Endothelial cell of umbilical vein (primary cell): ENCODE results near the gene RAB24. TPM values are rescaled to one million over a fixed set of nuclear protein-coding genes. Genes with fewer than 3 reads are reported as not detected.

ENCODE experiments used
- BruUV-seq: library from RNA; stranded (reverse); fragments of 400-500 nt; replicated peaks from 2 replicates; lab custom pipeline; 2021; lab: Mats Ljungman, UMichigan
- CTCF ChIA-PET: fragments of 300-600, 350-600 bp; sonication (Branson Sonifier 250); formaldehyde crosslinking; loops from one replicate; lab custom pipeline; 2021; ENCODE audit warnings: antibody characterized with exemption, inconsistent platforms; lab: Charles Lee
- POLR2A ChIA-PET: fragments of 300-600, 350-600 bp; sonication (Branson Sonifier 250); formaldehyde crosslinking; loops from one replicate; lab custom pipeline; 2021; ENCODE audit warnings: antibody characterized with exemption, inconsistent platforms; lab: Charles Lee
- DNase-seq: peaks from one replicate; pipeline ENCODE4 v3.0.0-alpha.2; 2011; ENCODE audit warnings: low read depth, low spot score
- FAIRE-seq: peaks from 2 replicates; lab custom pipeline; 2011; peaks lifted over from hg19 to GRCh38; lab: Jason Lieb, UNC
- H2AFZ ChIP-seq: 2 replicates; pipeline ENCODE4 v1.6.0; 2012; ENCODE audit warnings: low read depth, low read length, control low read depth, inconsistent platforms
- H3K27ac ChIP-seq: 2 replicates; pipeline ENCODE4 v1.5.1; 2011; ENCODE audit warnings: low read depth, mild to moderate bottlenecking, control low read depth, low read length, moderate library complexity; ENCODE audit not compliant: insufficient read depth
- H3K27me3 ChIP-seq, 2 experiments: 2 replicates each; pipeline versions ENCODE4 v1.6.0 to v1.6.1; 2011; ENCODE audit warnings: low read length in 2 of 2, mixed read lengths in 1 of 2; ENCODE audit not compliant: control insufficient read depth in 2 of 2, insufficient read depth in 2 of 2
- H3K36me3 ChIP-seq, 2 experiments: 2 replicates in 1 of 2; 3 replicates in 1 of 2; pipeline ENCODE4 v1.5.1; 2011; ENCODE audit warnings: low read length in 2 of 2, mild to moderate bottlenecking in 1 of 2, moderate library complexity in 1 of 2; ENCODE audit not compliant: control insufficient read depth in 2 of 2, insufficient read depth in 2 of 2; ENCODE audit errors: extremely low read depth in 1 of 2
- H3K4me1 ChIP-seq: 3 replicates; pipeline ENCODE4 v1.5.1; 2011; ENCODE audit warnings: mild to moderate bottlenecking, low read length; ENCODE audit not compliant: control insufficient read depth, insufficient read depth; ENCODE audit errors: extremely low read depth
- H3K4me2 ChIP-seq: 2 replicates; pipeline ENCODE4 v1.6.1; 2011; ENCODE audit warnings: low read length, control low read depth, mixed read lengths; ENCODE audit not compliant: insufficient read depth
- H3K4me3 ChIP-seq, 3 experiments: fragments of 200-600 bp in 1 of 3; sonication (generic), shearing (Covaris generic) in 1 of 3; replicated peaks in 1 of 3; 2 replicates each; pipeline ENCODE4 v1.5.1; 2011 to 2016; ENCODE audit warnings: control low read depth in 3 of 3, low read length in 3 of 3, mild to moderate bottlenecking in 2 of 3, inconsistent platforms in 1 of 3, low read depth in 1 of 3, moderate library complexity in 1 of 3; ENCODE audit not compliant: insufficient read depth in 1 of 3
- H3K79me2 ChIP-seq: 2 replicates; pipeline ENCODE4 v1.6.0; 2012; ENCODE audit warnings: low read length, inconsistent platforms; ENCODE audit not compliant: control insufficient read depth, insufficient read depth
- H3K9ac ChIP-seq: replicated peaks from 2 replicates; pipeline ENCODE3; 2011; ENCODE audit warnings: low read length, control low read depth; ENCODE audit not compliant: insufficient read depth; ENCODE audit errors: extremely low read depth
- H3K9me1 ChIP-seq: replicated peaks from 3 replicates; pipeline ENCODE4 v1.6.0; 2011; ENCODE audit warnings: mild to moderate bottlenecking, low read length; ENCODE audit not compliant: control insufficient read depth, insufficient read depth; ENCODE audit errors: extremely low read depth
- H3K9me3 ChIP-seq: replicated peaks from 2 replicates; pipeline ENCODE4 v1.5.1; 2012; ENCODE audit warnings: low read length, inconsistent platforms; ENCODE audit not compliant: control insufficient read depth, insufficient read depth
- H4K20me1 ChIP-seq: replicated peaks from 2 replicates; pipeline ENCODE3; 2011; ENCODE audit warnings: mild to moderate bottlenecking, low read length; ENCODE audit not compliant: control insufficient read depth, insufficient read depth; ENCODE audit errors: extremely low read depth
- EZH2 ChIP-seq: IDR thresholded peaks from 2 replicates; pipeline ENCODE4 v1.6.1; 2012; ENCODE audit warnings: borderline replicate concordance, low read depth, mild to moderate bottlenecking, moderate library complexity, low read length, inconsistent platforms; ENCODE audit not compliant: severe bottlenecking
- FOS ChIP-seq: IDR thresholded peaks from 2 replicates; pipeline ENCODE4 v1.6.1; 2011; ENCODE audit warnings: mild to moderate bottlenecking, low read length, moderate library complexity, borderline replicate concordance; ENCODE audit not compliant: insufficient read depth
- GATA2 ChIP-seq: IDR thresholded peaks from 2 replicates; pipeline ENCODE4 v1.7.0; 2011; ENCODE audit warnings: low read depth, mild to moderate bottlenecking, moderate library complexity, mixed read lengths, low read length; ENCODE audit not compliant: insufficient read length, insufficient read depth
- JUN ChIP-seq: IDR thresholded peaks from 2 replicates; pipeline ENCODE4 v1.6.1; 2011; ENCODE audit warnings: borderline replicate concordance, low read depth; ENCODE audit not compliant: insufficient read length, insufficient read depth
- MYC ChIP-seq: IDR thresholded peaks from one replicate; pipeline ENCODE4 v1.6.1; 2011; ENCODE audit warnings: mild to moderate bottlenecking, low read depth, low read length
- POLR2A ChIP-seq: IDR thresholded peaks from 2 replicates; pipeline ENCODE4 v1.6.1; 2012; ENCODE audit warnings: low read depth, mild to moderate bottlenecking, control low read depth, low read length
- POLR2AphosphoS5 ChIP-seq: IDR thresholded peaks from 2 replicates; pipeline ENCODE4 v1.6.1; 2012; ENCODE audit warnings: low read depth, mild to moderate bottlenecking, control low read depth, low read length, moderate library complexity; ENCODE audit not compliant: insufficient read depth
- dilution Hi-C: fragments of 300-500 bp; cut with MboI; formaldehyde crosslinking; loops from one replicate; pipeline ENCODE4 v1.15.0; 2019; ENCODE audit warnings: low sequenced_read_pairs; ENCODE audit not compliant: extremely low pct_ligation_motif_present
- intact Hi-C: fragments of 100-400 bp; cut with micrococcal nuclease; formaldehyde crosslinking; loops from one replicate; pipeline ENCODE4 v1.10.0; 2022
- polyA plus RNA-seq, 4 experiments: library from polyadenylated mRNA; depleted of rRNA in 3 of 4; stranded (reverse) in 3 of 4; unstranded in 1 of 4; fragments of >200 nt; gene quantifications; 2 replicates each; pipeline versions ENCODE4 v1.2.1 to v1.2.3, GENCODE V29; 2011 to 2012; ENCODE audit warnings: missing spikeins in 1 of 4
- total RNA-seq: library from RNA; stranded (reverse); gene quantifications from 2 replicates; pipeline ENCODE4 v1.2.3, GENCODE V29; 2021
- TF ChIP-seq, protein P1 (sequence below), 2 donors: IDR thresholded peaks; 1 replicate in 1 of 2; 2 replicates in 1 of 2; pipeline ENCODE4 v1.5.1; 2011; ENCODE audit warnings: low read length in 2 of 2, mild to moderate bottlenecking in 2 of 2, moderate library complexity in 2 of 2, control low read depth in 1 of 2, inconsistent platforms in 1 of 2, low read depth in 1 of 2; ENCODE audit not compliant: insufficient read depth in 1 of 2; ENCODE audit errors: extremely low read depth in 1 of 2
- TF ChIP-seq, protein P2 (sequence below): IDR thresholded peaks from 2 replicates; pipeline ENCODE4 v1.6.1; 2011; ENCODE audit not compliant: insufficient read depth, insufficient read length

Gene RAB24
- total and polyA plus RNA-seq, 2 donors (not counting 3 experiments of a cell fraction or from before 2014, with no cell fraction given), result 20.7 to 44.0 TPM

DNA sequence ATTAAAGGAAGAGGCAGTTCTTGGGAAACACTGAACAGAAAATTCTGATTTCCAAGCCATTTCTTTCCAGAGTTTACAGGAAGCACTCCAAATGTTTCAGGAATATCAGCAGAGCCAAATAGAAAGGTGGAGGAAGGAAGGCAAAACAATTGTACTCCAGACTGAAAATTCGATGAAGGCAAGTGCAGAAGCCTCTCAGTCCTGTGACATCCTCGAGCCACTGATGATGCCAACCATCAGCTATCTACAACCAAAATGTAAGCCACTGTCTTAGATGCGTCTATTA lies 45.8 kb upstream of the RAB24 start:
- BruUV-seq, result no TSS peak
- CTCF ChIA-PET, result interaction anchor here (0.6 to 1.0 kb wide), 3 partner anchors 33 to 237 kb away, joined by 3 to 4 read pairs (median 3); no protein-coding TSS in a partner anchor
- Histone ChIP-seq H3K4me2 (no peak overlapping the region), H3K9me1 (no peaks in the 10 kb centered on the region), H3K9ac (no peak overlapping the region), H3K27me3 (no peaks in the 10 kb centered on the region), H3K9me3 (no peaks in the 10 kb centered on the region), H2AFZ (no peak overlapping the region), H3K4me3 (no peak overlapping the region), H3K4me1 (peaks cover 21% of the 10 kb centered on the region), H3K36me3 (peaks cover 2 to 4% of the 10 kb centered on the region in 2 experiments), H3K27ac (no peak overlapping the region), H3K79me2 (peaks cover 55% of the 10 kb centered on the region), H4K20me1 (no peaks in the 10 kb centered on the region)
- intact Hi-C loops, result no loop called here
- DNase-seq, result no peak
- TF ChIP-seq GATA2 (no peak), EZH2 (no peak), POLR2AphosphoS5 (no peak), JUN (no peak), FOS (no peak), MYC (no peak), POLR2A (no peak)
- TF ChIP-seq, protein P1, sequence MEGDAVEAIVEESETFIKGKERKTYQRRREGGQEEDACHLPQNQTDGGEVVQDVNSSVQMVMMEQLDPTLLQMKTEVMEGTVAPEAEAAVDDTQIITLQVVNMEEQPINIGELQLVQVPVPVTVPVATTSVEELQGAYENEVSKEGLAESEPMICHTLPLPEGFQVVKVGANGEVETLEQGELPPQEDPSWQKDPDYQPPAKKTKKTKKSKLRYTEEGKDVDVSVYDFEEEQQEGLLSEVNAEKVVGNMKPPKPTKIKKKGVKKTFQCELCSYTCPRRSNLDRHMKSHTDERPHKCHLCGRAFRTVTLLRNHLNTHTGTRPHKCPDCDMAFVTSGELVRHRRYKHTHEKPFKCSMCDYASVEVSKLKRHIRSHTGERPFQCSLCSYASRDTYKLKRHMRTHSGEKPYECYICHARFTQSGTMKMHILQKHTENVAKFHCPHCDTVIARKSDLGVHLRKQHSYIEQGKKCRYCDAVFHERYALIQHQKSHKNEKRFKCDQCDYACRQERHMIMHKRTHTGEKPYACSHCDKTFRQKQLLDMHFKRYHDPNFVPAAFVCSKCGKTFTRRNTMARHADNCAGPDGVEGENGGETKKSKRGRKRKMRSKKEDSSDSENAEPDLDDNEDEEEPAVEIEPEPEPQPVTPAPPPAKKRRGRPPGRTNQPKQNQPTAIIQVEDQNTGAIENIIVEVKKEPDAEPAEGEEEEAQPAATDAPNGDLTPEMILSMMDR (IDR thresholded peaks at IDR 0.05; ENCODE audit: extremely low read depth in 1 of 2, insufficient read depth in 1 of 2, low read depth in 1 of 2, low read length in 2 of 2), result no peak
- TF ChIP-seq, protein P2, sequence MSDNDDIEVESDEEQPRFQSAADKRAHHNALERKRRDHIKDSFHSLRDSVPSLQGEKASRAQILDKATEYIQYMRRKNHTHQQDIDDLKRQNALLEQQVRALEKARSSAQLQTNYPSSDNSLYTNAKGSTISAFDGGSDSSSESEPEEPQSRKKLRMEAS, result no peak
- dilution Hi-C loops, result no loop called here
- FAIRE-seq, result no peak
- POLR2A ChIA-PET, result no interaction called here
